Gastrocnemius medialis (tissue), 4 donors: Measurements from ENCODE around the gene OR52H1.

Source experiments
- POLR2A ChIP-seq, 2 donors: fragments of 450-650 bp; IDR thresholded peaks; one replicate each; pipeline ENCODE4 v1.6.1; 2017; ENCODE audit warnings: antibody characterized with exemption in 2 of 2, mild to moderate bottlenecking in 2 of 2, moderate library complexity in 2 of 2
- TF ChIP-seq, protein P1 (sequence below), 5 experiments: fragments of 450-650 bp in 3 of 5; fragments of 200-600 bp in 2 of 5; sonication (generic) in 2 of 5; IDR thresholded peaks in 4 of 5; conservative IDR thresholded peaks in 1 of 5; 1 replicate in 4 of 5; 2 replicates in 1 of 5; pipeline ENCODE4 v1.5.1; 2016 to 2019; ENCODE audit warnings: antibody characterized with exemption in 5 of 5, mild to moderate bottlenecking in 3 of 5, moderate library complexity in 3 of 5

DNA sequence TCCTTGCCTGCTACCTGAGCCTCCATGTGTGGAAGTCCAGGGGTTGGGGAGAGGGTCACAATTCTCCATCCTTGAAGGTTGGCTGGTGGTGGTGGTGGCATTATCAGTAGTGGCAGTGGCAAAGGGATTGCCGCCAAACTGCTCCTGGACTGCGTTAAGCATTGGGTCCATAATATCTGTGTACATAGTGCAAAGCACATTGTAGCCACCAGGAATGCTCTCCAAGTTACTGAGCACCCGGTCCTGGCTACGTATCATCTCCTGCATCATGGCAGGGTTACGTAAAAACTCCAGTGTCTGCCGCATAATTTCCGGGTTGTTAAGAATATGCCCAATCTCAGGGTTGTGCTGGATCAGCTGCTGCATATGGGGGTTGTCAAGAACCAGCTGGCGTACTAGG, 39.7 kb downstream of the OR52H1 start:
- no peak for TF ChIP-seq POLR2A (IDR thresholded peaks at IDR 0.05)
- TF ChIP-seq, protein P1, sequence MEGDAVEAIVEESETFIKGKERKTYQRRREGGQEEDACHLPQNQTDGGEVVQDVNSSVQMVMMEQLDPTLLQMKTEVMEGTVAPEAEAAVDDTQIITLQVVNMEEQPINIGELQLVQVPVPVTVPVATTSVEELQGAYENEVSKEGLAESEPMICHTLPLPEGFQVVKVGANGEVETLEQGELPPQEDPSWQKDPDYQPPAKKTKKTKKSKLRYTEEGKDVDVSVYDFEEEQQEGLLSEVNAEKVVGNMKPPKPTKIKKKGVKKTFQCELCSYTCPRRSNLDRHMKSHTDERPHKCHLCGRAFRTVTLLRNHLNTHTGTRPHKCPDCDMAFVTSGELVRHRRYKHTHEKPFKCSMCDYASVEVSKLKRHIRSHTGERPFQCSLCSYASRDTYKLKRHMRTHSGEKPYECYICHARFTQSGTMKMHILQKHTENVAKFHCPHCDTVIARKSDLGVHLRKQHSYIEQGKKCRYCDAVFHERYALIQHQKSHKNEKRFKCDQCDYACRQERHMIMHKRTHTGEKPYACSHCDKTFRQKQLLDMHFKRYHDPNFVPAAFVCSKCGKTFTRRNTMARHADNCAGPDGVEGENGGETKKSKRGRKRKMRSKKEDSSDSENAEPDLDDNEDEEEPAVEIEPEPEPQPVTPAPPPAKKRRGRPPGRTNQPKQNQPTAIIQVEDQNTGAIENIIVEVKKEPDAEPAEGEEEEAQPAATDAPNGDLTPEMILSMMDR (IDR thresholded peaks at IDR 0.05 in 4 of 5, conservative IDR thresholded peaks at IDR 0.05 in 1 of 5), result no peak
